ENCODE measurements around the gene PPIL6. TPM values are rescaled to one million over a fixed set of nuclear protein-coding genes. Genes with fewer than 3 reads are reported as not detected.
A peak's percentile ranks its signal among the peaks of the same experiment; 100 is the strongest.

PPIL6 gene
- total RNA-seq, 1 experiment from 2014 or later: 2.6 TPM

- CTCF ChIA-PET: interaction anchor here (0.6 to 0.7 kb wide), 2 partner anchors 78 to 90 kb away, joined by 3 read pairs; no protein-coding TSS in a partner anchor
- H3K4me1 Mint-ChIP-seq (ENCODE audit: low read depth, unreplicated experiment): peaks cover 15% of the 10 kb centered on the region
- intact Hi-C loops (cut with micrococcal nuclease; ENCODE audit: unreplicated experiment): no loop called here
- DNase-seq: no peak
- no peak overlapping the region for H3K4me3 Mint-ChIP-seq (ENCODE audit: low read depth, unreplicated experiment)
- peaks cover 30% of the 10 kb centered on the region for H3K36me3 Mint-ChIP-seq (ENCODE audit: insufficient read depth, unreplicated experiment)
- H3K27ac Mint-ChIP-seq (ENCODE audit: unreplicated experiment): no peak overlapping the region
- BruUV-seq (replicated peaks): no TSS peak
- TF ChIP-seq CTCF (IDR thresholded peaks at IDR 0.05; ENCODE audit: unreplicated experiment): no peak
- no peaks in the 10 kb centered on the region for H3K9me3 Mint-ChIP-seq (ENCODE audit: low read depth, unreplicated experiment)
- no peaks in the 10 kb centered on the region for H3K27me3 Mint-ChIP-seq (ENCODE audit: unreplicated experiment)
Measured at GRCh38 chr6:109460161-109460829, 19.9 kb upstream of the PPIL6 start.

- peaks cover 33% of the 10 kb centered on the region for H3K36me3 Mint-ChIP-seq (ENCODE audit: insufficient read depth, unreplicated experiment)
- H3K27me3 Mint-ChIP-seq (ENCODE audit: unreplicated experiment): no peaks in the 10 kb centered on the region
- no peak for TF ChIP-seq CTCF (IDR thresholded peaks at IDR 0.05; ENCODE audit: unreplicated experiment)
- H3K9me3 Mint-ChIP-seq (ENCODE audit: low read depth, unreplicated experiment): no peaks in the 10 kb centered on the region
- intact Hi-C loops (cut with micrococcal nuclease; ENCODE audit: unreplicated experiment): no loop called here
- CTCF ChIA-PET: interaction anchor here (0.6 kb wide), 2 partner anchors 21 to 585 kb away, joined by 3 to 4 read pairs; no protein-coding TSS in a partner anchor
- no TSS peak for BruUV-seq (replicated peaks)
- H3K4me3 Mint-ChIP-seq (ENCODE audit: low read depth, unreplicated experiment): no peak overlapping the region
- peaks cover 15% of the 10 kb centered on the region for H3K4me1 Mint-ChIP-seq (ENCODE audit: low read depth, unreplicated experiment)
- DNase-seq: no peak
- H3K27ac Mint-ChIP-seq (ENCODE audit: unreplicated experiment): no peak overlapping the region
Measured at GRCh38 chr6:109458774-109459531, 18.5 kb upstream of the PPIL6 start.

- Mint-ChIP-seq H3K9me3 (ENCODE audit: low read depth, unreplicated experiment) (no peaks in the 10 kb centered on the region), H3K36me3 (ENCODE audit: insufficient read depth, unreplicated experiment) (peaks cover 37% of the 10 kb centered on the region), H3K27ac (ENCODE audit: unreplicated experiment) (no peak overlapping the region), H3K27me3 (ENCODE audit: unreplicated experiment) (no peaks in the 10 kb centered on the region), H3K4me3 (ENCODE audit: low read depth, unreplicated experiment) (no peak overlapping the region), H3K4me1 (ENCODE audit: low read depth, unreplicated experiment) (peaks cover 15% of the 10 kb centered on the region)
- BruUV-seq (replicated peaks): no TSS peak
- intact Hi-C loops (cut with micrococcal nuclease; ENCODE audit: unreplicated experiment): no loop called here
- CTCF ChIA-PET: interaction anchor here (0.6 kb wide), 1 partner anchor 90 kb away, joined by 3 read pairs; no protein-coding TSS in a partner anchor
- no peak for DNase-seq
- TF ChIP-seq CTCF (IDR thresholded peaks at IDR 0.05; ENCODE audit: unreplicated experiment): no peak
Measured at GRCh38 chr6:109457562-109457996, 17.2 kb upstream of the PPIL6 start.

- no peak for TF ChIP-seq CTCF (IDR thresholded peaks at IDR 0.05; ENCODE audit: unreplicated experiment)
- no peaks in the 10 kb centered on the region for H3K9me3 Mint-ChIP-seq (ENCODE audit: low read depth, unreplicated experiment)
- DNase-seq: no peak
- peaks cover 15% of the 10 kb centered on the region for H3K4me1 Mint-ChIP-seq (ENCODE audit: low read depth, unreplicated experiment)
- peak overlapping the region; percentile 95 for H3K4me3 Mint-ChIP-seq (ENCODE audit: low read depth, unreplicated experiment)
- no TSS peak for BruUV-seq (replicated peaks)
- no peak overlapping the region for H3K27ac Mint-ChIP-seq (ENCODE audit: unreplicated experiment)
- CTCF ChIA-PET: interaction anchor here (0.5 to 1.7 kb wide), 5 partner anchors 17 to 91 kb away, joined by 3 to 4 read pairs (median 3); partner anchors contain the start of genes PPIL6 and SMPD2
- intact Hi-C loops (cut with micrococcal nuclease; ENCODE audit: unreplicated experiment): no loop called here
- no peaks in the 10 kb centered on the region for H3K27me3 Mint-ChIP-seq (ENCODE audit: unreplicated experiment)
- peaks cover 34% of the 10 kb centered on the region for H3K36me3 Mint-ChIP-seq (ENCODE audit: insufficient read depth, unreplicated experiment)
Measured at GRCh38 chr6:109456710-109457561, 16.5 kb upstream of the PPIL6 start.

All from Calu3 (cell line).